ENCODE data around the gene SUFU. TPM values are rescaled to one million over a fixed set of nuclear protein-coding genes. Genes with fewer than 3 reads are reported as not detected.

The SUFU gene
- total RNA-seq, 1 donor from 2014 or later, result 19.9 TPM

GRCh38 chr10:102675011-102675665, 171.4 kb downstream of the SUFU start:
- TF ChIP-seq CTCF (IDR thresholded peaks at IDR 0.05; ENCODE audit: partially characterized antibody, unreplicated experiment), result no peak
- H3K9me3 Mint-ChIP-seq (ENCODE audit: unreplicated experiment), result peaks cover 12% of the 10 kb centered on the region
- H3K4me3 Mint-ChIP-seq (ENCODE audit: unreplicated experiment), result peak overlapping the region; percentile 82
- peak overlapping the region; percentile 95 for H3K27ac Mint-ChIP-seq (ENCODE audit: unreplicated experiment)
- peaks cover 5% of the 10 kb centered on the region for H3K27me3 Mint-ChIP-seq (ENCODE audit: unreplicated experiment)
- peak; percentile 69 for DNase-seq
- peaks cover 64% of the 10 kb centered on the region for H3K4me1 Mint-ChIP-seq (ENCODE audit: low read depth, unreplicated experiment)
- H3K36me3 Mint-ChIP-seq (ENCODE audit: unreplicated experiment), result no peaks in the 10 kb centered on the region

- DNase-seq, result no peak
- Mint-ChIP-seq H3K36me3 (ENCODE audit: unreplicated experiment) (no peaks in the 10 kb centered on the region), H3K27ac (ENCODE audit: unreplicated experiment) (peak overlapping the region; percentile 95), H3K27me3 (ENCODE audit: unreplicated experiment) (peaks cover 5% of the 10 kb centered on the region), H3K4me1 (ENCODE audit: low read depth, unreplicated experiment) (peaks cover 58% of the 10 kb centered on the region), H3K9me3 (ENCODE audit: unreplicated experiment) (peaks cover 12% of the 10 kb centered on the region), H3K4me3 (ENCODE audit: unreplicated experiment) (peak overlapping the region; percentile 82)
- no peak for TF ChIP-seq CTCF (IDR thresholded peaks at IDR 0.05; ENCODE audit: partially characterized antibody, unreplicated experiment)
Measured at GRCh38 chr10:102675666-102676533, 172.1 kb downstream of the SUFU start.

- DNase-seq, result no peak
- Mint-ChIP-seq H3K36me3 (ENCODE audit: unreplicated experiment) (peaks cover 5% of the 10 kb centered on the region), H3K9me3 (ENCODE audit: unreplicated experiment) (peaks cover 12% of the 10 kb centered on the region), H3K27me3 (ENCODE audit: unreplicated experiment) (peaks cover 5% of the 10 kb centered on the region), H3K4me1 (ENCODE audit: low read depth, unreplicated experiment) (peaks cover 55% of the 10 kb centered on the region), H3K4me3 (ENCODE audit: unreplicated experiment) (peak overlapping the region; percentile 69), H3K27ac (ENCODE audit: unreplicated experiment) (peak overlapping the region; percentile 67)
- TF ChIP-seq CTCF (IDR thresholded peaks at IDR 0.05; ENCODE audit: partially characterized antibody, unreplicated experiment), result no peak
Measured at GRCh38 chr10:102676534-102677315, 173.0 kb downstream of the SUFU start.

GRCh38 chr10:102677331-102678067, 173.7 kb downstream of the SUFU start:
- Mint-ChIP-seq H3K36me3 (ENCODE audit: unreplicated experiment) (peaks cover 6% of the 10 kb centered on the region), H3K4me1 (ENCODE audit: low read depth, unreplicated experiment) (peaks cover 54% of the 10 kb centered on the region), H3K4me3 (ENCODE audit: unreplicated experiment) (peak overlapping the region; percentile 69), H3K9me3 (ENCODE audit: unreplicated experiment) (peaks cover 12% of the 10 kb centered on the region), H3K27ac (ENCODE audit: unreplicated experiment) (peak overlapping the region; percentile 76), H3K27me3 (ENCODE audit: unreplicated experiment) (peaks cover 5% of the 10 kb centered on the region)
- no peak for DNase-seq
- no peak for TF ChIP-seq CTCF (IDR thresholded peaks at IDR 0.05; ENCODE audit: partially characterized antibody, unreplicated experiment)
